ENCODE results near the gene ST6GAL1. TPM values are rescaled to one million over a fixed set of nuclear protein-coding genes. Genes with fewer than 3 reads are reported as not detected.
"Not testable (repeated sequence)": the region's sequence is repeated elsewhere in the genome, so short reads cannot be mapped to it uniquely, and the experiment has no call there.

ST6GAL1 gene
- polyA plus RNA-seq, 1 donor: 126 TPM

- no peak overlapping the region for H3K4me3 ChIP-seq (ENCODE audit: low read length)
- DNase-seq: no peak
- no peaks in the 10 kb centered on the region for H3K9me3 ChIP-seq (ENCODE audit: control insufficient read depth, low read depth, low read length)
- H3K4me1 ChIP-seq (ENCODE audit: control insufficient read depth, insufficient read depth, low read length): no peaks in the 10 kb centered on the region
- H3K36me3 ChIP-seq (ENCODE audit: control insufficient read depth, insufficient read depth, low read length): peaks cover 2% of the 10 kb centered on the region
- no CpG with 5 or more reads among the region's 7 CpGs for WGBS (ENCODE audit: insufficient coverage, low lambda C conversion rate)
- H3K27ac ChIP-seq (ENCODE audit: low read length): no peak overlapping the region
- H3K27me3 ChIP-seq (ENCODE audit: control insufficient read depth, insufficient read depth, low read length): no peaks in the 10 kb centered on the region
Measured at GRCh38 chr3:186967686-186968085, 37.4 kb downstream of the ST6GAL1 start.

GRCh38 chr3:186969607-186970006, 39.3 kb downstream of the ST6GAL1 start:
- 97% methylated on average over 5 of the region's 7 CpGs for WGBS (ENCODE audit: insufficient coverage, low lambda C conversion rate)
- H3K27ac ChIP-seq (ENCODE audit: low read length): no peak overlapping the region
- DNase-seq: no peak

GRCh38 chr3:186971106-186971505, 40.8 kb downstream of the ST6GAL1 start:
- H3K4me3 ChIP-seq (ENCODE audit: low read length); H3K4me1 ChIP-seq (ENCODE audit: control insufficient read depth, insufficient read depth, low read length); DNase-seq; H3K27ac ChIP-seq (ENCODE audit: low read length); H3K27me3 ChIP-seq (ENCODE audit: control insufficient read depth, insufficient read depth, low read length); H3K9me3 ChIP-seq (ENCODE audit: control insufficient read depth, low read depth, low read length); H3K36me3 ChIP-seq (ENCODE audit: control insufficient read depth, insufficient read depth, low read length): not testable (repeated sequence)
- WGBS (ENCODE audit: insufficient coverage, low lambda C conversion rate): 100% methylated on average over 2 of the region's 10 CpGs

More at GRCh38 chr3:186969607-186970006, 39.3 kb downstream of the ST6GAL1 start:
- H3K4me3 ChIP-seq (ENCODE audit: low read length): no peak overlapping the region
- H3K36me3 ChIP-seq (ENCODE audit: control insufficient read depth, insufficient read depth, low read length): no peaks in the 10 kb centered on the region
- no peaks in the 10 kb centered on the region for H3K9me3 ChIP-seq (ENCODE audit: control insufficient read depth, low read depth, low read length)
- H3K27me3 ChIP-seq (ENCODE audit: control insufficient read depth, insufficient read depth, low read length): no peaks in the 10 kb centered on the region
- no peaks in the 10 kb centered on the region for H3K4me1 ChIP-seq (ENCODE audit: control insufficient read depth, insufficient read depth, low read length)

- no peak for DNase-seq
- H3K27ac ChIP-seq (ENCODE audit: low read length): no peak overlapping the region
- no CpG with 5 or more reads among the region's 1 CpG for WGBS (ENCODE audit: insufficient coverage, low lambda C conversion rate)
Measured at GRCh38 chr3:186971578-186971977, 41.3 kb downstream of the ST6GAL1 start.

GRCh38 chr3:186973702-186974101, 43.4 kb downstream of the ST6GAL1 start:
- Histone ChIP-seq H3K36me3 (ENCODE audit: control insufficient read depth, insufficient read depth, low read length) (no peaks in the 10 kb centered on the region), H3K4me1 (ENCODE audit: control insufficient read depth, insufficient read depth, low read length) (no peaks in the 10 kb centered on the region), H3K27ac (ENCODE audit: low read length) (no peak overlapping the region), H3K27me3 (ENCODE audit: control insufficient read depth, insufficient read depth, low read length) (no peaks in the 10 kb centered on the region), H3K4me3 (ENCODE audit: low read length) (no peak overlapping the region), H3K9me3 (ENCODE audit: control insufficient read depth, low read depth, low read length) (no peaks in the 10 kb centered on the region)
- DNase-seq: no peak
- no CpG with 5 or more reads among the region's 7 CpGs for WGBS (ENCODE audit: insufficient coverage, low lambda C conversion rate)

More at GRCh38 chr3:186971578-186971977, 41.3 kb downstream of the ST6GAL1 start:
- Histone ChIP-seq H3K4me1 (ENCODE audit: control insufficient read depth, insufficient read depth, low read length) (no peaks in the 10 kb centered on the region), H3K9me3 (ENCODE audit: control insufficient read depth, low read depth, low read length) (no peaks in the 10 kb centered on the region), H3K36me3 (ENCODE audit: control insufficient read depth, insufficient read depth, low read length) (no peaks in the 10 kb centered on the region), H3K27me3 (ENCODE audit: control insufficient read depth, insufficient read depth, low read length) (no peaks in the 10 kb centered on the region), H3K4me3 (ENCODE audit: low read length) (no peak overlapping the region)

- Histone ChIP-seq H3K27ac (ENCODE audit: low read length) (no peak overlapping the region), H3K4me3 (ENCODE audit: low read length) (no peak overlapping the region), H3K27me3 (ENCODE audit: control insufficient read depth, insufficient read depth, low read length) (no peaks in the 10 kb centered on the region), H3K36me3 (ENCODE audit: control insufficient read depth, insufficient read depth, low read length) (no peaks in the 10 kb centered on the region), H3K9me3 (ENCODE audit: control insufficient read depth, low read depth, low read length) (no peaks in the 10 kb centered on the region), H3K4me1 (ENCODE audit: control insufficient read depth, insufficient read depth, low read length) (no peaks in the 10 kb centered on the region)
- DNase-seq: peak; percentile 42 to 69
- 100% methylated on average over 1 of the region's 9 CpGs for WGBS (ENCODE audit: insufficient coverage, low lambda C conversion rate)
Measured at GRCh38 chr3:186974824-186975313, 44.5 kb downstream of the ST6GAL1 start.

- Histone ChIP-seq H3K4me1 (ENCODE audit: control insufficient read depth, insufficient read depth, low read length) (no peaks in the 10 kb centered on the region), H3K36me3 (ENCODE audit: control insufficient read depth, insufficient read depth, low read length) (no peaks in the 10 kb centered on the region), H3K27me3 (ENCODE audit: control insufficient read depth, insufficient read depth, low read length) (no peaks in the 10 kb centered on the region), H3K9me3 (ENCODE audit: control insufficient read depth, low read depth, low read length) (no peaks in the 10 kb centered on the region), H3K4me3 (ENCODE audit: low read length) (no peak overlapping the region), H3K27ac (ENCODE audit: low read length) (no peak overlapping the region)
- WGBS (ENCODE audit: insufficient coverage, low lambda C conversion rate): no CpG with 5 or more reads among the region's 6 CpGs
- DNase-seq: no peak
Measured at GRCh38 chr3:186975726-186976125, 45.4 kb downstream of the ST6GAL1 start.

- no peaks in the 10 kb centered on the region for H3K9me3 ChIP-seq (ENCODE audit: control insufficient read depth, low read depth, low read length)
- WGBS (ENCODE audit: insufficient coverage, low lambda C conversion rate): no CpG with 5 or more reads among the region's 17 CpGs
- DNase-seq: no peak
- H3K4me3 ChIP-seq (ENCODE audit: low read length): no peak overlapping the region
- H3K36me3 ChIP-seq (ENCODE audit: control insufficient read depth, insufficient read depth, low read length): no peaks in the 10 kb centered on the region
- H3K4me1 ChIP-seq (ENCODE audit: control insufficient read depth, insufficient read depth, low read length): no peaks in the 10 kb centered on the region
- no peaks in the 10 kb centered on the region for H3K27me3 ChIP-seq (ENCODE audit: control insufficient read depth, insufficient read depth, low read length)
- no peak overlapping the region for H3K27ac ChIP-seq (ENCODE audit: low read length)
Measured at GRCh38 chr3:186976837-186977750, 46.8 kb downstream of the ST6GAL1 start.

GRCh38 chr3:186978712-186979111, 48.4 kb downstream of the ST6GAL1 start:
- WGBS (ENCODE audit: insufficient coverage, low lambda C conversion rate): 93% methylated on average over 2 of the region's 2 CpGs
- Histone ChIP-seq H3K4me3 (ENCODE audit: low read length) (no peak overlapping the region), H3K27ac (ENCODE audit: low read length) (no peak overlapping the region), H3K4me1 (ENCODE audit: control insufficient read depth, insufficient read depth, low read length) (no peaks in the 10 kb centered on the region), H3K27me3 (ENCODE audit: control insufficient read depth, insufficient read depth, low read length) (no peaks in the 10 kb centered on the region), H3K36me3 (ENCODE audit: control insufficient read depth, insufficient read depth, low read length) (no peaks in the 10 kb centered on the region), H3K9me3 (ENCODE audit: control insufficient read depth, low read depth, low read length) (no peaks in the 10 kb centered on the region)
- DNase-seq: no peak

GRCh38 chr3:186979852-186980251, 49.5 kb downstream of the ST6GAL1 start:
- DNase-seq: no peak
- Histone ChIP-seq H3K27ac (ENCODE audit: low read length) (no peak overlapping the region), H3K9me3 (ENCODE audit: control insufficient read depth, low read depth, low read length) (no peaks in the 10 kb centered on the region), H3K4me3 (ENCODE audit: low read length) (no peak overlapping the region), H3K27me3 (ENCODE audit: control insufficient read depth, insufficient read depth, low read length) (no peaks in the 10 kb centered on the region), H3K4me1 (ENCODE audit: control insufficient read depth, insufficient read depth, low read length) (no peaks in the 10 kb centered on the region), H3K36me3 (ENCODE audit: control insufficient read depth, insufficient read depth, low read length) (no peaks in the 10 kb centered on the region)
- WGBS (ENCODE audit: insufficient coverage, low lambda C conversion rate): 80% methylated on average over 1 of the region's 3 CpGs
